IMR-90 (cell line): ENCODE results near the gene PCSK6. TPM values are rescaled to one million over a fixed set of nuclear protein-coding genes. Genes with fewer than 3 reads are reported as not detected.

Source experiments
- ATAC-seq: fragments of 200-7000 bp; cut with Tn5 transposase; 2 replicates; pipeline ENCODE4 v1.9.1; 2020; ENCODE audit warnings: low read depth, mild to moderate bottlenecking, moderate library complexity
- BruUV-seq: library from RNA; stranded (reverse); fragments of 400-500 nt; replicated peaks from 2 replicates; lab custom pipeline; 2021; lab: Mats Ljungman, UMichigan
- CTCF ChIA-PET: fragments of 300-600 bp; formaldehyde crosslinking; extraction: SDS; loops from one replicate; lab custom pipeline; 2021; ENCODE audit warnings: antibody characterized with exemption; lab: Yijun Ruan, JAX
- POLR2A ChIA-PET: fragments of 300-600 bp; sonication (Branson Sonifier 250); formaldehyde crosslinking; loops from one replicate; lab custom pipeline; 2022; ENCODE audit warnings: antibody characterized with exemption; ENCODE audit not compliant: unreplicated experiment; lab: Charles Lee
- DNase-seq: peaks from one replicate; pipeline ENCODE4 v3.0.0; 2013
- H2AFZ ChIP-seq: replicated peaks from 2 replicates; pipeline ENCODE3; 2013; ENCODE audit warnings: low read length, mild to moderate bottlenecking; ENCODE audit not compliant: poor library complexity
- H2AK5ac ChIP-seq: 2 replicates; pipeline ENCODE4 v1.6.1; 2013; ENCODE audit warnings: low read depth, low read length, inconsistent platforms
- H2AK9ac ChIP-seq: replicated peaks from 2 replicates; pipeline ENCODE3; 2013; ENCODE audit warnings: mild to moderate bottlenecking, low read depth, low read length, moderate library complexity; ENCODE audit not compliant: poor library complexity
- H2BK120ac ChIP-seq: 2 replicates; pipeline ENCODE4 v1.6.1; 2013; ENCODE audit warnings: low read depth, low read length, inconsistent platforms
- H2BK15ac ChIP-seq: 3 replicates; pipeline ENCODE4 v1.6.1; 2013; ENCODE audit warnings: low read depth, low read length, inconsistent platforms
- H2BK20ac ChIP-seq: 2 replicates; pipeline ENCODE4 v1.6.1; 2013; ENCODE audit warnings: low read depth, mild to moderate bottlenecking, inconsistent platforms, low read length, moderate library complexity
- H2BK5ac ChIP-seq: 2 replicates; pipeline ENCODE4 v1.6.1; 2013; ENCODE audit warnings: mild to moderate bottlenecking, low read depth, low read length, inconsistent platforms; ENCODE audit not compliant: poor library complexity, severe bottlenecking
- H3K14ac ChIP-seq: replicated peaks from 2 replicates; pipeline ENCODE4 v1.6.1; 2013; ENCODE audit warnings: low read depth, low read length, inconsistent platforms
- H3K18ac ChIP-seq: 2 replicates; pipeline ENCODE4 v1.6.1; 2013; ENCODE audit warnings: low read depth, low read length, control low read depth
- H3K23ac ChIP-seq: 2 replicates; pipeline ENCODE4 v1.6.1; 2013; ENCODE audit warnings: low read depth, low read length, inconsistent platforms
- H3K27ac ChIP-seq: 2 replicates; pipeline ENCODE4 v1.5.1; 2013; ENCODE audit warnings: mild to moderate bottlenecking, control low read depth, low read length; ENCODE audit not compliant: insufficient read depth
- H3K27me3 ChIP-seq: 2 replicates; pipeline ENCODE4 v1.6.1; 2013; ENCODE audit warnings: low read length; ENCODE audit not compliant: control insufficient read depth, insufficient read depth
- H3K36me3 ChIP-seq: 2 replicates; pipeline ENCODE4 v1.6.1; 2013; ENCODE audit warnings: low read length, mixed read lengths; ENCODE audit not compliant: control insufficient read depth, insufficient read depth
- H3K4ac ChIP-seq: 2 replicates; pipeline ENCODE4 v1.6.1; 2013; ENCODE audit warnings: low read depth, low read length, inconsistent platforms
- H3K4me1 ChIP-seq: 2 replicates; pipeline ENCODE4 v1.6.1; 2013; ENCODE audit warnings: low read length, mixed read lengths; ENCODE audit not compliant: control insufficient read depth, insufficient read depth
- H3K4me2 ChIP-seq: 2 replicates; pipeline ENCODE4 v1.6.1; 2013; ENCODE audit warnings: low read depth, mild to moderate bottlenecking, control low read depth, low read length, moderate library complexity
- H3K4me3 ChIP-seq: 2 replicates; pipeline ENCODE4 v1.5.1; 2013; ENCODE audit warnings: low read depth, mild to moderate bottlenecking, control low read depth, low read length, moderate library complexity; ENCODE audit not compliant: insufficient read depth
- H3K56ac ChIP-seq: 2 replicates; pipeline ENCODE4 v1.6.1; 2013; ENCODE audit warnings: low read length, inconsistent platforms; ENCODE audit not compliant: insufficient read depth; ENCODE audit errors: extremely low read depth
- H3K79me1 ChIP-seq, 2 experiments: 2 replicates each; pipeline ENCODE4 v1.6.1; 2013; ENCODE audit warnings: low read length in 2 of 2, inconsistent platforms in 1 of 2, low read depth in 1 of 2
- H3K9ac ChIP-seq: 2 replicates; pipeline ENCODE4 v1.6.1; 2013; ENCODE audit warnings: low read depth, low read length, control low read depth
- H3K9me1 ChIP-seq: 2 replicates; pipeline ENCODE4 v1.6.1; 2013; ENCODE audit warnings: low read length, inconsistent platforms; ENCODE audit not compliant: insufficient read depth
- H3K9me3 ChIP-seq: 2 replicates; pipeline ENCODE4 v1.6.1; 2013; ENCODE audit warnings: low read length; ENCODE audit not compliant: control insufficient read depth, insufficient read depth
- H4K20me1 ChIP-seq: 2 replicates; pipeline ENCODE4 v1.6.1; 2013; ENCODE audit warnings: low read length, inconsistent platforms; ENCODE audit not compliant: insufficient read depth
- H4K5ac ChIP-seq: 2 replicates; pipeline ENCODE4 v1.6.1; 2013; ENCODE audit warnings: mild to moderate bottlenecking, low read depth, low read length, control low read depth
- H4K8ac ChIP-seq, 2 experiments: 2 replicates each; pipeline ENCODE4 v1.6.1; 2013; ENCODE audit warnings: low read depth in 2 of 2, low read length in 2 of 2, control low read depth in 1 of 2, inconsistent platforms in 1 of 2
- H4K91ac ChIP-seq: 2 replicates; pipeline ENCODE4 v1.6.1; 2013; ENCODE audit warnings: low read depth, low read length, inconsistent platforms; ENCODE audit not compliant: insufficient read depth
- FOS ChIP-seq: fragments of 150-350 bp; IDR thresholded peaks from 2 replicates; pipeline ENCODE4 v1.6.1; 2016; ENCODE audit warnings: low read depth, low read length
- RCOR1 ChIP-seq: IDR thresholded peaks from 2 replicates; pipeline ENCODE4 v1.6.1; 2012; ENCODE audit warnings: mild to moderate bottlenecking, low read length, improper control_type of control experiment; ENCODE audit not compliant: insufficient replicate concordance
- whole genome bisulfite sequencing, 2 experiments: methylation state at CpG; one replicate each; pipeline versions ENCODE4 v1.1.5 to v1.1.7; 2013; ENCODE audit warnings: missing lambda C conversion rate in 2 of 2; ENCODE audit not compliant: insufficient read length in 1 of 2; ENCODE audit errors: extremely low coverage in 2 of 2; 5-methylcytosine and 5-hydroxymethylcytosine counted together
- dilution Hi-C: fragments of 300-500 bp; cut with HindIII; formaldehyde crosslinking; loops from one replicate; pipeline ENCODE4 v1.14.3; 2018; ENCODE audit warnings: low sequenced_read_pairs; ENCODE audit not compliant: unreplicated experiment
- in situ Hi-C: fragments of 300-500 bp; cut with MboI; formaldehyde crosslinking; loops from 3 replicates; pipeline ENCODE4 v1.14.3; 2019; ENCODE audit warnings: low sequenced_read_pairs, inconsistent platforms, mixed read lengths
- intact Hi-C: fragments of 100-400 bp; cut with micrococcal nuclease; formaldehyde crosslinking; loops from 2 replicates; pipeline ENCODE4 v1.10.0; 2022
- polyA plus RNA-seq, 3 experiments: library from polyadenylated mRNA; depleted of rRNA; stranded (reverse); fragments of >200 nt; gene quantifications; 2 replicates each; pipeline ENCODE4 v1.2.3, GENCODE V29; 2012; ENCODE audit warnings: low replicate concordance in 1 of 3
- total RNA-seq: library from RNA; depleted of rRNA; stranded (reverse); fragments of >200 nt; gene quantifications from 2 replicates; pipeline ENCODE4 v1.2.3, GENCODE V29; 2012

Gene PCSK6
- total and polyA plus RNA-seq, 2 of the 4 experiments (the other 2 are of a cell fraction): not detected

DNA sequence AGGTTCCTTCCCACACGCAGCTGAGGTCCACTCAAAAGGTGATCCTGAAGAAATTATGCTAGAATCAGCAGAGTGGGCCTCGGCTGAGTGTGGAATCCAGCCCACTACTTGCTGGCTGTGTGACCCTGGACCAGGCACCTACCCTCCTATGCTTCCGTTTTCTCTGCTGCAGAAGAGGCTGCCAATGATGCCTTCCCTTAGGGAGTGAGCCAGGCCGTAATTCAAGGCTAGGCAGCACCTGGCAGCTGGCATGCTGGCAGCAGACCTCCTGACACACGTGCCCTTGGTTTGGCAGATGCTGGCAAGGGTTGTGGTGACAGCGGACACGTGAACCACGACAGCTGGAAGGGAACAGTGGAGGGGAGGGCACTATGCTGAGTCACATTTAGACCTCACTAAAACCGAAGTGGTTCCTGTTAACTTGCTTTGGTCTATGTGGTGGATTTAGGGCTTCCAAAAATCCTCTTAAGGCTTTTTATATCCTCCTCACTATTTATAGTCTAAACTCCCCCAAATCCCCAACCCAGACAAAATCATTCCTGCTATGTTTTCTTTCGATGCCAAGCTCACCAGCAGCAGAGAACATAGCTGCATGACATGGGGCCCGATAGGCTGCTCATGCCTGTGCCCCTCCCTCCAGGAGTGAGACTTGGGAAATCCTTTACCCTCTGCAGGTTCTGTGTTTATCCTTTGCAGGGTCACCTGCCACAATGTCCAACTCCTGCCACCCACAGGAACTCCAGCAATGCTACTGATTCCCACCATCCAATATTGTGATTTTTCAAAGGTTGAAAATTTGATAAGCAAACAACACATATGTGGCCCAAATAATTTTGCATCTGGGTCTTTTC, 10.6 kb upstream of the PCSK6 start:
- Histone ChIP-seq H4K91ac (no peak overlapping the region), H3K9ac (no peak overlapping the region), H2BK120ac (no peak overlapping the region), H3K27me3 (peaks cover 60% of the 10 kb centered on the region), H2BK15ac (no peak overlapping the region), H3K18ac (no peak overlapping the region), H3K56ac (no peak overlapping the region), H3K4ac (no peak overlapping the region), H2AK5ac (no peak overlapping the region), H2BK20ac (no peak overlapping the region), H3K36me3 (no peaks in the 10 kb centered on the region), H3K79me1 (no peaks in the 10 kb centered on the region), H3K27ac (no peak overlapping the region), H4K8ac (no peak overlapping the region), H3K9me3 (no peaks in the 10 kb centered on the region), H2AK9ac (no peak overlapping the region), H4K5ac (no peak overlapping the region), H3K23ac (no peak overlapping the region), H3K4me2 (no peak overlapping the region), H3K14ac (no peak overlapping the region), H2AFZ (peak overlapping the region; percentile 48), H3K4me3 (no peak overlapping the region), H3K9me1 (no peaks in the 10 kb centered on the region), H3K4me1 (peaks cover 2% of the 10 kb centered on the region; the same call in 1 of the 2 replicates), H2BK5ac (no peak overlapping the region), H4K20me1 (no peaks in the 10 kb centered on the region)
- 47% methylated on average over 5 of the region's 11 CpGs; no CpG with 5 or more reads in 1 of the 2 experiments for WGBS, 2 experiments
- ATAC-seq (no peak), DNase-seq (no peak)
- TF ChIP-seq FOS: no peak
- TF ChIP-seq RCOR1: no peak
- CTCF ChIA-PET: no interaction called here
- BruUV-seq: no TSS peak
- in situ Hi-C loops: no loop called here
- intact Hi-C loops: no loop called here
- POLR2A ChIA-PET: no interaction called here
- dilution Hi-C loops: no loop called here
